GDM1 (cell line): Measurements from ENCODE around the gene LMF1.
"Not testable (repeated sequence)": the region's sequence is repeated elsewhere in the genome, so short reads cannot be mapped to it uniquely, and the experiment has no call there.

ENCODE experiments used
- DNase-seq: peaks from one replicate; lab custom pipeline; 2025; lab: John Stamatoyannopoulos, UW

LMF1 gene

DNA sequence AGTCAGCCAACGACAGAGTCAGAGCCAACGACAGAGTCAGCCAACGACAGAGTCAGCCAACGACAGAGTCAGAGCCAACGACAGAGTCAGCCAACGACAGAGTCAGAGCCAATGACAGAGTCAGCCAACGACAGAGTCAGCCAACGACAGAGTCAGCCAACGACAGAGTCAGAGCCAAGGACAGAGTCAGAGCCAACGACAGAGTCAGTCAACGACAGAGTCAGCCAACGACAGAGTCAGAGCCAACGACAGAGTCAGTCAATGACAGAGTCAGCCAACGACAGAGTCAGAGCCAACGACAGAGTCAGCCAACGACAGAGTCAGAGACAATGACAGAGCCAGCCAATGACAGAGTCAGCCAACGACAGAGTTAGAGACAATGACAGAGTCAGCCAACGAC lies 22.0 kb downstream of the LMF1 start:
- not testable (repeated sequence) for DNase-seq

DNA sequence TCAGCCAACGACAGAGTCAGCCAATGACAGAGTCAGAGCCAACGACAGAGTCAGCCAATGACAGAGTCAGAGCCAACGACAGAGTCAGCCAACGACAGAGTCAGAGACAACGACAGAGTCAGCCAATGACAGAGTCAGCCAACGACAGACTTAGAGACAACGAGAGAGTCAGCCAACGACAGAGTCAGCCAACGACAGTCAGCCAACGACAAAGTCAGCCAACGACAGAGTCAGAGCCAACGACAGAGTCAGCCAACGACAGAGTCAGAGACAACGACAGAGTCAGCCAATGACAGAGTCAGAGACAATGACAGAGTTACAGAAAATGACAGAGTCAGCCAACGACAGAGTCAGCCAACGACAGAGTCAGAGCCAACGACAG lies 22.9 kb downstream of the LMF1 start:
- DNase-seq, result not testable (repeated sequence)

DNA sequence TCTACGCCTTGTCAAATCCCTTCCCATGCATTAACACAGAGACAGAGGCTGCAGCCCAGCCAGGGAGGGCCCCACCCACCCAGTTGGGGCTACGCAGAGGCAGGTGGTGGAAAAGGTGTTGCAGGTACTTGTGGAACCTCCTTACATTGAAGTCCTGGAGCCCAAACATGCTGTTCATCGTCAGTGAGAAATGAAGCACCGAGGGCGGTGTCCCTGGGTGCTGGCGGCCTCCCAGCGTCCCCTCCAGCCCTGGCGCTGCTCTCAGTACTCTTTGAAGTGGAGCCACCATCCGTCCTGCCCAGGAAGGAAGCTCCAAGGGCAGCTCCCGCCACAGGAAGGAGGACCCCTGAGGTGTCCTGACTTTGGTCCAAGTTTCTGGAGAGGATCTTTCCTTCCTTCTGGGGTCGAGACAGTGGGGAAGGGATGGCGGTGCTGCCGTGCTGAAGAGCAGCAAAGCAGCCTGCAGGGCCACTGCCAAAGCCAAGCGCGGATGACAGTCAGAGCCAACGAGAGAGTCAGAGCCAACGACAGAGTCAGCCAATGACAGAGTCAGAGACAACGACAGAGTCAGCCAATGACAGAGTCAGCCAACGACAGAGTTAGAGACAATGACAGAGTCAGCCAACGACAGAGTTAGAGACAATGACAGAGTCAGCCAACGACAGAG lies 23.4 kb downstream of the LMF1 start:
- no peak for DNase-seq

DNA sequence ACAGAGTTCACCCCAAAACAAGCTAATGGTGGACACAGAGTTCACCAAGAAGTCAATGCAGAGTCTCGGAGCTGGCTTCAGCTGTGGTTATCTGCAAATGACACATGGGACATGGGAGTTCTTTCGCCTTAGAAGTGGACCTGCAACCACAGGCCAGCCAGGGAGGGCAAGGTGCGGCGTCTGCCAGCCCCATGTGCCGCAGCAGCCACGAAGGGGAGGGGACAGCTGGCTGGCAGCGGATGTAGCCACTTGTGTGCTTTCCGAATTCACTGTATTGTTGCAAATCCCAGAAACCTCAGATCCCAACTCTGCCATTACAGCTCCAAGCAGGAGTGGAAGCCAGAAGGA lies 24.8 kb downstream of the LMF1 start:
- no peak for DNase-seq

DNA sequence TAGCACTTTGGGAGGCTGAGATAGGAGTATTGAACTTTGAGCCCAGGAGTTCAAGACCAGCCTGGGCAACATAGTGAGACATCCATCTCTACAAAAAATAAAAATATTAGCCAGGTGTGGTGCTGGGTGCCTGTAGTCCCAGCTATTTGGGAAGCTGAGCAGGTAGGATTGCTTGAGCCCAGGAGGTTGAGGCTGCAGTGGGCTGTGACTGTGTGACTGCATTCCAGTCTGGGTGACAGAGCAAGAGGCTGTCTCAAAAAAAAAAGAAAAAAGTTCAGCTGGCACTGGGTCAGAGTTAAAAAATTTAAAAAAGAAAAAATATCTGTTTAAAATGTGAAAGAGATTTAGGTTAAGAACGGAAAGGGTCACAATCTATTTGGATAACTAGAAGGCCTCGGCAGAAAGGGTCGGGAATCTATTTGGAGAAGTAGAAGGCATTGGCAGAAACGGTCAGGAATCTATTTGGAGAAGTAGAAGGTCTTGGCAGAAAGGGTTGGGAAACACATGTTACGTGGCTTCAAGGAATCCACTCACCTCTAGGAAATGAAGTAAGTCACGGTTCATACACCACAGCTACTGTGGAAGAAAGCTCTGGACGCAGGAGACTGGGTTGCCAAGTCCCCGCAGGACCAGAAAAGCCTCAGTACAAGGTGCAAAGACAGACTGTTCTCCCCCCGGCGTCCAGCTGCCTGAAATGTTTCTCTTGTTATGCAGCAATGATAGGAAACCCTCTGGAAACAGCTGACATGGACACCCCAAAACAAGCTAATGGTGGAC lies 25.3 kb downstream of the LMF1 start:
- no peak for DNase-seq

DNA sequence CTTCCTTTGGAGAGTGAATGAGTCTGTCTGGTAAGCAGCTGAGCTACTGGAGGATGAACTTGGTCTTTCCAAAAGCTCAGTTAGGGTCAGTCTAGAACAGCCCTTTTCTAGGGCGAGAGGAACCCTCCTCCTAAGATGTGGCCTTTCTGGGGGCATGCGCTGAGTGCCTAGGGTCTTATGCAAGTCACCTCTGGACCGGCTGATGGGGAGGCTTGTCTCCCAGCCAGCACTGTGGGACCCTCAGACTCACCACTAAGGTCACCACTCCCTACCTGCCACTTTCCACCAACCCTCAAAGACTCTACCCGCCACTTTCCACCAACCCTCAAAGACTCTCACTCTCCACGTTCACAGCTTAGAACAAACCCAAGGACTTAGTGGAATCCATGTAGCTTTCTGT lies 26.8 kb downstream of the LMF1 start:
- DNase-seq, result no peak

DNA sequence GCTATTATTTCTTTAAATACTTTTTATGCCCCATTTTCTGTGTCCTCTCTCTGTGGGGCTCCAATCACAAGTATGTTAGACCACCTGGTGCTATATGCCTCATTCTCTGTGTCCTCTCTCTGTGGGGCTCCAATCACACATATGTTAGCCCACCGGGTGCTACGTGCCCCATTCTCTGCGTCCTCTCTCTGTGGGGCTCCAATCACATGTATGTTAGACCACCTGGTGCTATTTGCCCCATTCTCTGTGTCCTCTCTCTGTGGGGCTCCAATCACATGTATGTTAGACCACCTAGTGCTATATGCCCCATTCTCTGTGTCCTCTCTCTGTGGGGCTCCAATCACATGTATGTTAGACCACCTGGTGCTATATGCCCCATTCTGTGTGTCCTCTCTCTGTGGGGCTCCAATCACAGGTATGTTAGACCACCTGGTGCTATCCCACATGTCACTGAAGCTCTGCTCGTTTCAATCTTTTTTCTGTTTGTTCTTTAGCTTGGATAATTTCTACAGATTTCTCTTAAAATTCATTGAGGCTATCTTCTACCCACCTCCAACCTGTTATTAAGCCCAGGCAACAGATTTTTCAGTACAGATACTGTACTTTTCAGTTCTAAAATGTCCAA lies 28.2 kb downstream of the LMF1 start:
- no peak for DNase-seq

DNA sequence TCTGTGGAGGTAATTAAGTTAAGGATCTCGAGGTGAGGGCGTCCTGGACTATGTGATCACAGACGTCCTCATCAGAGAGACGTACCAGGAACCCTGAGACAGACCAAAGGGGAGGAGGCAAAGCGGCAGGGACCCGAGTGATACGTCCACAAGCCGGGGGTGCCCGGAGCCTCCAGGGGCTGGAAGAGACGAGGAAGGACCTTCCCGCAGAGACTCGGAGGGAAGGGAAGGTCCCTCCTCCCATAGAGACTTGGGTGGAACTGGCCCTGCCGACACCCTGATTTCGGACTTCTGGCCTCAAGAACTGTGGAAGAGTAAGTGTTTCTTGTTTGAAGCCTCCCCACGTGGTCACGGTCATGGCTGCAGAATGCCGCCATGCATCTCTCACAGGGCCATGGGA lies 30.8 kb downstream of the LMF1 start:
- no peak for DNase-seq

DNA sequence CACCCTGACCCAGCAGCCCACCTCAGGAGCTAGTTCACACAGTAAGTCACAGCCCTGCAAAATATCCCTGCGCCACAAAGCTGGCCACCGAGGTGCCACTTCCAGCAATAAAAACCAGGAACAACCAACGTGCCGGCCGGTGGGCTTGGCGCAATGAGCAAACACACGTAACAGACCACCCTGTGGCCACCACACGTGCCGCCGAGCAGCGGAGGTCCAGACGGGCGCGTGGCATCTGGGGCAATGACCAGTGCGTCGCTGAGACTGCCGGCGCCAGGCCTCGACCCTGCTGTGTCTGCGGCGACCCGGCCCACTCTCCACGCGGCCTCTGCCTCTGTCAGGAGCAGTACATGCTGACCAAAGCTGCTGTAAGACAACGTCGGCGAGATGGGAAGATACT lies 31.5 kb downstream of the LMF1 start:
- DNase-seq, result no peak

DNA sequence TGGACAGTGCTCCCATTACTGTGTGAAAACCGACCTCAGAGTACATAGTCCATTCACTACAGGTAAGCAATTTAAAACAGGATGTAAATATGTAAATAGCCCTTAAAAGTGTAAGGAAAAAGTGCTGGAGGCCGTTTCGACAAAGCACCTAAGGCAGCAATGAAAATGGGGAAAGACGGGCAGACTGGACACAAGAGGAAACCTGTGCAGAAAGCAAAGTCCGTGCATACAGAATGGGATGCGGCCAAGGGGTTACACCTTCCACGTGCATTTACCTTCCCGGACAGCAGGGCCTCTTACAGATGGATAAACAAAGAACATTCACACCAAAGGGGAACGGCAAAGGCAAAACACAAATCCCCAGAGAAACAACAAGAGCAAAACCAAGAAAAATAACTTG lies 32.0 kb downstream of the LMF1 start:
- no peak for DNase-seq

DNA sequence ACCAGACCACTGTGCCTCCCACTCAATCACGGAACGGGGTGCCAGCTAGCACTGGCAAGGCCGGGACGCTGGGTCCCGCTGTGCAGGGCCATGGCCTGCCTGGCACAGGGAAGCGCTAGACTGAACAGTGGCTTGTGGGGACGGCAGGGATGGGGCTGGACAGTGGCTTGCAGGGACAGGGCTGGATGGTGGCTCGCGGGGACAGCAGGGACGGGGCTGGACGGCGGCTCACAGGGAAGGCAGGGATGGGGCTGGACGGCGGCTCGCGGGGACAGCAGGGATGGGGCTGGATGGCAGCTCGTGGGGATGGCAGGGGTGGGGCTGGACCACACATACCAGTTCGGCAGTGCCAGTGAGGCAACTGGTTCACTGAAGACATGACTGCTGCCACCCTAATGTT lies 32.6 kb downstream of the LMF1 start:
- no peak for DNase-seq

DNA sequence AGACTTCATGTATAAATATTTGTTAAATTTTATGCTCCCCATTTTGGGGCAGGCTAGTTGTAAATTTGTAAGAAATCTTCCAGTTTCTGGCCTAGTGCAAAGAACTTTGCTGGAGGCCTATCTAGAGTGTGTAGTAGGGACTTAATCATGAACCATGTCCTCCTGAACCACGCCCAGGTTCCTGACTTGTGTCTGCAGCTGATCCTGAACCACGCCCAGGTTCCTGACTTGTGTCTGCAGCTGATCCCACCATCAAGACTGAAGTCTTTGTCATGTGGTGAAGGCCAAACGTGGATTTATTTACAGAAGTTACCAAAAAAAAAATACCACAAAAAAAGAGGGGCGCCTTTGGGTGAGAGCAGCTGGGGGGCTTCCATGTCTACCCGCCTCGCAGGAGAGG lies 33.1 kb downstream of the LMF1 start:
- no peak for DNase-seq

DNA sequence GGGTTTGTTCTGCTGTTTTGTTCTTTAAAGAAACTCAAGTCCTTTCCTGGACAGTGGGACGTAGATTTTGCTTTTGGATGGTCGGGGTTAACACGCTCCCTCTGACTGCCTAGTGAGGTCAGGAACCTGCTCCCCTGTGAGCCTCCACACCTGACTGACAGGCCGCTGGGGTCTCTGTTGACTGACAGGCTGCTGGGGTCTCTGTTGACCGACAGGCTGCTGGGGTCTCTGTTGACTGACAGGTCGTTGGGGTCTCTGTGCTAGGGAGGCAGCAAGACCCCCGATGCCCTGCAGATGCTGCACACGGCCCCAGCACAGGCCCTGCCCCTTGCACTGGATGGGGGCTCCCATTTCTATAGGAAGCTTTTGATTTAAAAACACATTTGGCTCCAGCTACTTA lies 33.5 kb downstream of the LMF1 start:
- DNase-seq, result no peak

DNA sequence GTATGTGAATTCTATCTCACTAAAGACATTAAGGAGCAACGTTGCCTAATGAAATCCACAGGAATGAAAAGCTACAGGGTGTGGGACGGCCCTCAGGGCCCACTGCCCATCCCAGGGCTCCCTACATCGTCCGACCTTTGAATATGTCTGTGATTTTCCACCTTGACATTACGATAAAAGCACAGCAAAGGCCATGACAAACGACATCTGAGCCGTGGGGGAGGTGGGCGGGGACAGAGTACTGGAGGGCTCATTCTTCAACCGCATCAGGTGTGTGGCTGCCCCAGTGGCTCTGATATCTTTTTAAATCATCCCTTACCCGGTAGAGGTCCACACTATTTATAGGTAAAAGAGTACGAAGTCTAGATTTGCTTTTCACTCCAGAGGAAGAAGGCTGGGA lies 35.1 kb downstream of the LMF1 start:
- DNase-seq, result no peak

DNA sequence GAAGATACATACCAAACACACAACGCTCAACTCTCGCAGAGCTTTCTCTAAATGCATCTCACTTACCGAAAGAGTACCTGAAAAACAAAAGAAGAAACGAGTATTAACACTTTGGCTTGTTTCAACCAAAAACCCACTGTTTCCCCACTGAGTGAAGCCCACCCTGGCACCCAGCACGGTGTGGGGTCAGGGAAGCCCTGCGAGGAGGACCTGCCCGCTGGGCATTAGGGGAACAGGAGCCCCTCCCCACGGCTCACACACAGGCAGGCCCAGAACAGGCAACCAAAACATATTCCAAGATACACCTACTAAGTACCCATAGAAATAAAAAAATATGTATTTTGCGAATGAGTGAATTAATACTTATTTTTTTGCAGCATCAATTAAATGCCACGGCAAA lies 36.6 kb downstream of the LMF1 start:
- DNase-seq, result no peak

DNA sequence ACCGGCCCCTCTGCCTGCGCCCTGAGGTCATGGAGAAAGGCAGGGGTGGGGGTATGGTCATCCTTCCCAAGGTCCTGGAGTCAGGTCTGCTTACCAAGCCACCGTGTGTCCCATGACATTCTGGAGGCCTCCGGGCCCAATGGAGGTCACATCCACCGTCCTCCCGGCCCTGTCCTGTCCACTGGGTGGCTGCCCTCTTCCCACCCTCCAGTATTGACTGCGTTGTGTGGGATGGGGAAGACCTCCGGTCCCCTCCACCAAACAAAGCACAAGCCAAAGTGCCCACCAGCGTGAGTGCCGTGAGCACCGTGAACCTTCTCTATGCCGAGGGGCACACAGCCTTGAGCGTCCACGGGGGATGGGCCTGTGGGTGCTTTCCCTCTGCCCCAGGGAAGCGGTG lies 37.2 kb downstream of the LMF1 start:
- DNase-seq, result no peak

DNA sequence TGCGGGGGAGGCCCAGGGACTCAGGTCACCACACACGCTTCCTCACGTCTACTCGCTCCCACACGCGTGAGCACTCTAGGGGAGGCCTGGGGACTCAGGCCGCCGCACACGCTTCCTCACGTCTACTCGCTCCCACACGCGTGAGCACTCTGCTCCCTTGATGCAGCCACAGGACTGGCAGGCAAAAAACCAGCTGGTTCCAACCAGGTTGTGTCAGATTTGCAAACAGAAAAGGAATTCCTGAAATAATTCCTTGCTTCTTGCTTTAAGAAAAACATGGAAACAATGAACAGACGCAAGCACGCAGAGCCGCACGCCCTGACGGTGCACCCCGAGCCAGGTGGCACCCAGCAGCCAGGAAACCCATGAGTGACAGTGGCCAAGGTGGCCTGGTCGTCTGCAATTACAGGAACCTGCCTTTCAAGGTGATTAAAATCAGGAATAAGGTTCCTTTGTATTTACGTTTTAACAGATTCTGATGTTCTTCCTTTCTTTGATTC lies 37.9 kb downstream of the LMF1 start:
- DNase-seq, result no peak

DNA sequence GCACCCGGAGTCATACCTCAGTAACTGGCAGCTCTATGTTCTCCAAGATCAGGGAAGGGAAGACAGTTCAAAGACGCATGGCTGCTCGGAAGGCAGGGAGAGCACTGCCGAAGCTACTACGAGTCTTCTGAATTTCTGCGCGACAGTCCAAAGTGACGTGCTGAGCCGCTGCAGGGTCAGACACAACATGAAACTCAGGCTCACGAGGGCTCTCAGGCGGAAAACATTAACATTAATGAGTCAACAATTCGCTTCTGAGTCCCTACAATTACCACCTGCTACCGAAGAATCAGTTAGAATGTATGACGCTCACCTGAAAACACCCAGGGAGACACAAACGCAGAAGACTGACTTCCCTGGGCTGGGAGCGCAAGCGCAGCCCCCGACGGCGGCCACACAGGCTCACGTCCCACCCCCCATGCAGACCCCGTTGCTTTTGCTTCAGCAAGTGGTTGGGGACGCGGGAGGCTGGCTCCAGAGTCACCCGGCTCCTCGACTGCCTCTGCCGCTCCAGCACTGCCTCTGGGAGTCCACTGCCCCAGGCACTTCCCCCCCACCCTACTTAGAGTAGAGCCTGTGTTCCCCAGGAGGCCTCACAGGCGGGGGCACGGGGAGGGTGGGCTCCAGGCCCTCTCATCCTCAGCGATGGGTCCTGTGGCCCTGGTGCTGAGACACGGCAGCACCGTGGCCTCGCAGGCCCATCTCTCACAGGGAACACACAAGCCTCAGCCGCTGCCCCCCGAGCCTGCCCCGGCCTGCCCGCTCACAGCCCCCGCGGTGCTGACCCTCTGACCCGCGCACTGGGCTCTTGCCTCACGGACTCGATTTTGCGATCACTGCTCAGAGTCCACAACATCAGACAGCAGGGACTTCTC lies 38.9 kb downstream of the LMF1 start:
- DNase-seq, result no peak

DNA sequence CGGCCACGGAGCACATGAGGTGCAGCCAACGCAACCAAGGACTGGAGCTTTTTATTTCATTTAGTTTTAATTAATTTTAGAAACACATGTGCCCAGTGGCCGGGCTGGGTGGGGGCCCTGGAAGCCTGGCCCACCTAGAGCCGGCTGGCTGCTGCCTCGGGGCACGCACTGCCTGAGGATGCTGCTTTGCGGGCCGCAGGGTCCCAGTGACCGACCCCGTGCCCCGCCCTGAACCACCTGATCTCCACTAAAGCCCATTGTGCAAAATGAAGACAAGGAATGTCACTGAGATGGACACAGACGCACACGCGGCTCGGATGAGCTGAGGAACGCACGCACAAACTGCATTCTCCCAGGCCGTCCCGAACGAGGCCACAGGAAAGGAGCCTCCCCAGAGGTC lies 39.6 kb downstream of the LMF1 start:
- DNase-seq, result no peak

DNA sequence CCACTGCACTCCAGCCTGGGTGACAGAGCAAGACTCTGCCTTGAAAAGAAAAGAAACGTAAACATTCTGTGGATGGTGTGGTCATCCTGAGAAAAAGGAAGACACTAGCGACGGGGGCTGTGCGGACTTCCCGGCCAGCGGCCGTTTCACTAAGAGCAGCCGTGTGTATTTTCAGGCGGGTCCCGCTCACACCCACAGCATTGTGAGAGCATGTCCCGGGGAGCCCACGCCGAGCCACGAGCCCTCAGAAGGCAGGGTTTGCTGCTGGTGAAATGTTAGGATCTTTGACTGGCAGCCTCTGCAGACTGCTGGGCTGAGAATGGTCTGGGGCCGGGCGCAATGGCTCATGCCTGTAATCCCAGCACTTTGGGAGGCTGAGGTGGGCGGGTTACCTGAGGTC lies 40.3 kb downstream of the LMF1 start:
- no peak for DNase-seq

DNA sequence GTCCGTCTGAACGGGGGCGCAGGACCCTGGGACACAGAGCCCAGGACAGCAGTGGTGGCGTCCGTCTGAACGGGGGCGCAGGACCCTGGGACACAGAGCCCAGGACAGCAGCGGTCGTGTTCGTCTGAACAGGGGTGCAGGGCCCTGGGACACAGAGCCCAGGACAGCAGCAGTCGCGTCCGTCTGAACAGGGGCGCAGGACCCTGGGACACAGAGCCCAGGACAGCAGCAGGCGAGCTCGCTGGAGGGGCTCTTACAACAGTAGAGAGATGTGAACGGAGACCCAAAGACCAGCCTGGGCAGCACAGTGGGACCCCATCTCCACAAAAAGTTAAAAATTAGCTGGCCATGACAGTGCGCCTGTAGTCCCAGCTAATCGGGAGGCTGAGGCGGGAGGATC lies 40.7 kb downstream of the LMF1 start:
- no peak for DNase-seq
